Activated naive CD8-positive, alpha-beta T cell treated with anti-CD3 and anti-CD28 coated beads, Interleukin-2, amount 10 ng/mL, durations not matched to agents 7 days and 5 days (primary cell): ENCODE data around the gene LRRC23. TPM values are rescaled to one million over a fixed set of nuclear protein-coding genes. Genes with fewer than 3 reads are reported as not detected.

Experiments used
- ATAC-seq: fragments of 150-1000 bp; cut with Tn5 transposase; one replicate; pipeline ENCODE4 v1.10.0; 2021; ENCODE audit warnings: low read depth, moderate library complexity
- POLR2A ChIA-PET: fragments of 350-600 bp; sonication (Branson Sonifier 250); formaldehyde crosslinking; loops from one replicate; lab custom pipeline; 2021; ENCODE audit warnings: antibody characterized with exemption; lab: Charles Lee
- DNase-seq: peaks from one replicate; pipeline ENCODE4 v3.0.0; 2021
- H3K27ac Mint-ChIP-seq: one replicate; pipeline ENCODE4 v1.8.0; 2022; ENCODE audit warnings: mild to moderate bottlenecking, mixed read lengths
- H3K27me3 Mint-ChIP-seq: one replicate; pipeline ENCODE4 v1.8.0; 2022; ENCODE audit warnings: mild to moderate bottlenecking, moderate library complexity, mixed read lengths
- H3K36me3 Mint-ChIP-seq: one replicate; pipeline ENCODE4 v1.8.0; 2021; ENCODE audit warnings: mild to moderate bottlenecking, mixed read lengths
- H3K4me1 Mint-ChIP-seq: one replicate; pipeline ENCODE4 v1.8.0; 2021; ENCODE audit warnings: mixed read lengths
- H3K4me3 Mint-ChIP-seq: one replicate; pipeline ENCODE4 v1.8.0; 2022; ENCODE audit warnings: mild to moderate bottlenecking, moderate library complexity, mixed read lengths
- H3K9me3 Mint-ChIP-seq: one replicate; pipeline ENCODE4 v1.8.0; 2021; ENCODE audit warnings: mixed read lengths
- total RNA-seq, 2 experiments: library from RNA; stranded (reverse); gene quantifications; one replicate each; pipeline ENCODE4 v1.2.3, GENCODE V29; 2021

Gene LRRC23
- total RNA-seq, 2 experiments from 2014 or later: 8.1 to 8.3 TPM

DNA sequence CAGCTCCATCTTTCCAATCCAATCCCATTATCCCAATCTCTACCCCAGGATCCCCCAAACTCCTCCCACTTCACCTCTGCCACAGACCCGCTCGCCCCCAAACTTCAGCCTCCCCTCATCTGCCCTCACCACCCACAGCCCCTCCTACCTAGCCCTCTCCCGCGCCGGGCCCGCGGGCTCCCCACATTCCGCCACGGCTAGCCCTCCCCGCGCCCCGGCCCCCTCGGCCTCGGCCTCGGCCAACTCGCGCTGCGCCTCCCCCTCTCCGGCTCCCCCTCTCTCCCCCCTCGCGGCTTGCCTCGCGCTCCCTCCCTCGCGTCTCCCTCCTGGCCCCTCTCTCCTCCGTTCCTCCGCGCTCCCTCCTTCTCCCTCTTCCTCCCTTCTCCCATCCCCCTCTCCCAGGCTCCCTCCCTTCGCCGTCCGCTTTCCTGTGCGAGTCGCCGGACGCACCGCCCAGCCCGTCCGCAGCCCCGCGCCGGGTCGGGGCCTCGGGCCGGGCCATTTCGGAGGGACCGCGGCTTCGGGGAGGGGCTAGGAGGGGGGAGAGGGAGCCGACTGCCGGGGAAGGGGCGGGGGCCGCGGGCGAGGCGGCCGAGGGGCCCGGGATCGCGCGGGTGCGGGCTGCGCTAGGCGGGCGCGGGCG is 22.9 kb downstream of the LRRC23 start, which contains the start of gene ATN1:
Gene ATN1 (plus strand): TSS at position 581 of the 643 bp plus-strand sequence. CDS start 6,043 bp downstream, outside the sequence.
- ATAC-seq (peak; percentile 23), DNase-seq (peak; percentile 68)
- Mint-ChIP-seq H3K27me3 (no peaks in the 10 kb centered on the region), H3K36me3 (peaks cover 5% of the 10 kb centered on the region), H3K4me3 (peak within 1 kb of the TSS; percentile 82), H3K27ac (peak within 1 kb of the TSS; percentile 80), H3K4me1 (peaks cover 47% of the 10 kb centered on the region), H3K9me3 (no peaks in the 10 kb centered on the region)
- POLR2A ChIA-PET: interaction anchor here (1.0 to 6.7 kb wide), 6 partner anchors 10 to 37 kb away, joined by 3 to 64 read pairs (median 10); partner anchors contain the start of genes C12orf57 and RNU7-1

DNA sequence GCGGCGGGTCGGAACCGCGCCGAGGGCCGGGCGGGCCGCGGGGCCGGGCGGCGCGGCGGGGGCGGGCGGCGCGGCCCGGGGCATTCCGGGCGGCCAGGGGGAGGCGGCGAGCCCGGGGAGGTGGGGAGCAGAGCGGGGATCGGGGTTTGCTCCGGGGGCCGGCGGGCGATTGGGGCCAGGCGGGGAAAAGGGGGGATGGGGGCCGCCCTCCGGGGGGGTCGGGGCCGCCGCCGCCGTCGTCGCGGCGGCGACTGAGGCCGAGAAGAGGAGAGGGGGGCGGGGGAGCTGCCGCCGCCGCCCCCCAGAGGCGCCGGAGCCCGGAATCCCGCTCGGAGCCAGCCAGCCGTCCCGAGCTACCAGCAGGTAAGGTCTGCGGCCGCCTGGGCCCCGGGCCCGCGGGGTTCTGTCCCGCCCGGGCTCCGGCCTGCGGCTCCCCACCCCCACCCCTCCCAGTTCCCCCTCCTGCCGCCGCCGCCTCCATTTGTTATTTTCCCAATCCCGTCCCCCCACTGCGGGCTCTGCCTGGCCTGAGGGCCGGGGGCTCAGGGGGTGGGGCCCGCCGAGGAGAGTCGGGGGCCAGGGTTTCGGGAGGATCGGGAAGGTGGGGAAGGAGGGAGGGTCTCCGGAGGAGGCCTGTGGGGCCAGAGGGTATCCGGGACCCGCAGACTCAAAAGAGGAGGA is 23.5 kb downstream of the LRRC23 start:
- DNase-seq: no peak

DNA sequence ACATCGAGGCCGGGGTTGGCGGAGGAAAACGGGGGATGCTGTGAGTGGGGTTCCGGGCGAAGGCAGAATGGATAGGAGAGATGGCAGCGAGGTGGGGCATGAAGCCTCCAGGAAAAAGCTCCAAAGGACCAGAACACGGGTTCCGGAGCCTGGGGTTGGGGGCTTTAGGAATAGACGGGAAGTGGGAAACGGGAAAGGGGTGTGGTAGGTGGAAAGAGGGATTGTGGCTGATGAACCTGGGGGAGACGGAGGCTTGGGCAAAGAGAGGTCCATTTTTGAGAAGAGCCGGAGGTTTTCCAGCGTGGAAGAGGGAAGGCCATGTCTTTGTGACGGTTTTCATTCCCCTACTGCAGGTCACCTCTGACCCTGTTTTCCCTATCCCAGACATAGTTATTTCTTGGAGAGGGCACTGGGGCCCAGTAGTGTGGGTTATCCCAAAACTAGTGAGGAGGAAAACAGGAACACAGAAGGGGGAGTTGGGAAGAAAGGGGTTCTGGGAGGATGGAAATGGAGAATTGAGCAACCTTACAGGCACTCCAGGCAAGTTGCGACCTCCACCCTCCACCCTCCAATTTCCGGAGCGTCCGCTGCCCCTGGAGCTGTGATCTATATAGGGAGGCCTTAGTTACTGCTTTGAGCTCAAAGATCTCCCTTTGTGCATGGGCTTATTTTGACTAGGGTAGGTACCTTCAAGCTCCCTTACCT is 24.2 kb downstream of the LRRC23 start:
- no peaks in the 10 kb centered on the region for H3K9me3 Mint-ChIP-seq
- peaks cover 3% of the 10 kb centered on the region for H3K36me3 Mint-ChIP-seq
- peaks cover 54% of the 10 kb centered on the region for H3K4me1 Mint-ChIP-seq
- POLR2A ChIA-PET: interaction anchor here (0.8 to 6.7 kb wide), 6 partner anchors 8 to 61 kb away, joined by 3 to 64 read pairs (median 6); partner anchors contain the start of genes C12orf57, RNU7-1 and SPSB2
- ATAC-seq (no peak), DNase-seq (no peak)
- no peaks in the 10 kb centered on the region for H3K27me3 Mint-ChIP-seq
- H3K4me3 Mint-ChIP-seq: peak overlapping the region; percentile 82
- H3K27ac Mint-ChIP-seq: peak overlapping the region; percentile 80

More for the DNA sequence above, 23.5 kb downstream of the LRRC23 start:
- peak overlapping the region; percentile 80 for H3K27ac Mint-ChIP-seq
- H3K27me3 Mint-ChIP-seq: no peaks in the 10 kb centered on the region
- H3K9me3 Mint-ChIP-seq: no peaks in the 10 kb centered on the region
- POLR2A ChIA-PET: interaction anchor here (1.2 to 6.7 kb wide), 4 partner anchors 9 to 55 kb away, joined by 5 to 64 read pairs (median 12); partner anchors contain the start of genes C12orf57, RNU7-1 and SPSB2
- peak overlapping the region; percentile 82 for H3K4me3 Mint-ChIP-seq
- H3K36me3 Mint-ChIP-seq: no peaks in the 10 kb centered on the region
- H3K4me1 Mint-ChIP-seq: peaks cover 48% of the 10 kb centered on the region
- ATAC-seq: no peak

DNA sequence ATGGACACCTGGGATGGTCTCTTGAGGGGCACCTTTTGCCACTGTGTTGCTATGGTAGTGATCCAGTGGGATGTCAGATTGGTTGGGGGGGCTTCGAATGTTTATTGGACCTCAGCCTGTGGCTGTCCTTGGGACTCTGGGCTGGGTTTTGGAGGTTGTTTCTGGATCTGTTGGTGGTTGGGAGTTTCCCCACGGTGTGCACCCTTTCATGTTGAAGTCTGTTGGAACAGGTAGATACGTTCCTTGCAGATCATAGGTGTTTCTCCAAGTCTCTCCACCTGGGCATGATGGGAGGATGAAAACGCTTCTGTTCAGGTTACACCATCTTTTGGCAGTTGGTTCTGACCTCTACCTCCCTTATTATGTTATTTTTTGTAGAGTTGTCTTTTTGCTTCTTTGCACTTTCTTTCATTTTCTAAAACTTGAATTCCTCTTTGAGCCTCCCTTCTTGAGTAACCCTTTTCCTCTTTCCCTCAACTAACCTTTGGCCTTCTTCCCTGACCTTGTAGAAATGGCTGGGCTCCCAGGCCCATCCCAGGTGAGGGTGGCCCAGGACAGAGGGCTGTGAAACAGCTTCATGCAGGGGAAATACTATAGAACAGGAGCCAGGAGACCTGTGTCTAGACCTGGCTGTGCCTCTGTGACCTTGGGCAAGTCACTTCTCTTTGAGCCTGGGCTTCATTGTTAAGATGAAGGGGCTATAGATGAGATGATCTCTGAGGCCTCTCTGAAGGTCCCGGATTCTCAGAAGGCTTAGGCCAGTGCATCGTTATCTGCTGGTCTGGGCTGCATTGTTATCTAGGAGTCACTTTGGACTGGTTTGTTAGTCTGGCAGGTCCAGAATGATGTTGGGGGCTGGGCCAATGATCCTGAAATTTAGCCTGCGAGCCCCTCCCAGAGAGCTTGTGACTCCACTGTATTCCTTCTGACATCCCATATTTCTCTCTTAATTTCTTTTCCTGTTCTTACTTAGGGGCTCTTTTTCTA is 25.1 kb downstream of the LRRC23 start:
- Mint-ChIP-seq H3K9me3 (no peaks in the 10 kb centered on the region), H3K36me3 (peaks cover 6% of the 10 kb centered on the region), H3K4me3 (peak overlapping the region; percentile 82), H3K27me3 (no peaks in the 10 kb centered on the region), H3K27ac (peak overlapping the region; percentile 72), H3K4me1 (peaks cover 52% of the 10 kb centered on the region)
- POLR2A ChIA-PET: interaction anchor here (0.6 to 6.7 kb wide), 6 partner anchors 7 to 62 kb away, joined by 3 to 64 read pairs (median 6); partner anchors contain the start of genes C12orf57 and RNU7-1
- ATAC-seq (no peak), DNase-seq (no peak)

DNA sequence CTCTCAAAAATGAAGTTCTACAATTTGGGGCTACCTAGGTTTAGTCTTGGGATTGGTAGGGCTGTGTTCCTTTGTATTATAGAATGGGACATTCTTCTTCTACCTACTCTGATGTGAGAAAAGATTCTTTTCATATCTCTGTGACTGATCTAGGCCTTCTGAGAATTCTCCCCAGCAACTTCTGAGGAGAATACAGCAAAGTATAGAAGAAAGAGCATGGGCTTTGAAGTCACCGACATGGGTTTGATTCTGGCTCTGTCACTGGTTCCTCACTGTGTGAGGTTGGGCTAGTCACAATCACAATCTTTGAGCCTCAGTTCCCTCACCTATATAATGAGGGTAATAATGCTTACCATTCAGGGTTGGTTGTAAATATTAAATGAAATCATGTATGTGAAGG is 28.1 kb downstream of the LRRC23 start:
- peaks cover 16% of the 10 kb centered on the region for H3K36me3 Mint-ChIP-seq
- H3K4me3 Mint-ChIP-seq: peak overlapping the region; percentile 45
- ATAC-seq: peak; percentile 20

DNA sequence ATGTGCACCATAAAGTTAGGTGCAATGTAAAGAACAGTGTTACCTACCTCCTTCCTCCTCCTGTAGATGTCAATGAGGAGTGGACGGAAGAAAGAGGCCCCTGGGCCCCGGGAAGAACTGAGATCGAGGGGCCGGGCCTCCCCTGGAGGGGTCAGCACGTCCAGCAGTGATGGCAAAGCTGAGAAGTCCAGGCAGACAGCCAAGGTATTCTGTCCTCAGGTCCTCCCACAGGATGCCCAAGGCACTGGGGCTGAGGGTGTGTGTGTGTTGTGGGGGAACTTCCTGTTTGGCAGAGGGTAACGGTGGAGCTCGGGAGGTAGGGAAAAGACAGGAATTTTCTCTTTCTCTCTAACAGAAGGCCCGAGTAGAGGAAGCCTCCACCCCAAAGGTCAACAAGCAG is 29.5 kb downstream of the LRRC23 start:
- H3K27me3 Mint-ChIP-seq: no peaks in the 10 kb centered on the region

More for the DNA sequence above, 28.1 kb downstream of the LRRC23 start:
- Mint-ChIP-seq H3K27me3 (no peaks in the 10 kb centered on the region), H3K27ac (peak overlapping the region; percentile 80), H3K4me1 (peaks cover 60% of the 10 kb centered on the region), H3K9me3 (no peaks in the 10 kb centered on the region)
- DNase-seq: no peak
- POLR2A ChIA-PET: interaction anchor here (1.2 to 1.6 kb wide), 3 partner anchors 11 to 31 kb away, joined by 3 to 10 read pairs (median 4); partner anchors contain the start of genes C12orf57 and RNU7-1

DNA sequence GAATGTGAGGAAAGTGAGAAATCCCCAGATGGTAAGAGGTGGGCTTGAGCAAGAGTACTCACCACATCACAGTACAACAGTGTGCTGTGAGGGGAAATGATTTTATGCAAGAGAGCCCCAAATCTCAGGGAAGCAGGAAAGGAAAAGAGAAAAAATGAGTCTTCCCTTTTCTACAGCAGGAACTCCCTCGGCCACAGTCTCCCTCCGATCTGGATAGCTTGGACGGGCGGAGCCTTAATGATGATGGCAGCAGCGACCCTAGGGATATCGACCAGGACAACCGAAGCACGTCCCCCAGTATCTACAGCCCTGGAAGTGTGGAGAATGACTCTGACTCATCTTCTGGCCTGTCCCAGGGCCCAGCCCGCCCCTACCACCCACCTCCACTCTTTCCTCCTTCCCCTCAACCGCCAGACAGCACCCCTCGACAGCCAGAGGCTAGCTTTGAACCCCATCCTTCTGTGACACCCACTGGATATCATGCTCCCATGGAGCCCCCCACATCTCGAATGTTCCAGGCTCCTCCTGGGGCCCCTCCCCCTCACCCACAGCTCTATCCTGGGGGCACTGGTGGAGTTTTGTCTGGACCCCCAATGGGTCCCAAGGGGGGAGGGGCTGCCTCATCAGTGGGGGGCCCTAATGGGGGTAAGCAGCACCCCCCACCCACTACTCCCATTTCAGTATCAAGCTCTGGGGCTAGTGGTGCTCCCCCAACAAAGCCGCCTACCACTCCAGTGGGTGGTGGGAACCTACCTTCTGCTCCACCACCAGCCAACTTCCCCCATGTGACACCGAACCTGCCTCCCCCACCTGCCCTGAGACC is 31.0 kb downstream of the LRRC23 start:
- H3K4me1 Mint-ChIP-seq: peaks cover 49% of the 10 kb centered on the region
- POLR2A ChIA-PET: interaction anchor here (1.0 to 21.6 kb wide), 5 partner anchors 9 to 173 kb away, joined by 4 to 1055 read pairs (median 27); partner anchors contain the start of genes C12orf57, RNU7-1 and TPI1
- no peaks in the 10 kb centered on the region for H3K27me3 Mint-ChIP-seq
- H3K9me3 Mint-ChIP-seq: no peaks in the 10 kb centered on the region
- no peak for ATAC-seq
- H3K27ac Mint-ChIP-seq: peak overlapping the region; percentile 99
- peaks cover 19% of the 10 kb centered on the region for H3K36me3 Mint-ChIP-seq
- no peak for DNase-seq
- peak overlapping the region; percentile 95 for H3K4me3 Mint-ChIP-seq

More for the DNA sequence above, 29.5 kb downstream of the LRRC23 start:
- Mint-ChIP-seq H3K9me3 (no peaks in the 10 kb centered on the region), H3K36me3 (peaks cover 17% of the 10 kb centered on the region), H3K27ac (peak overlapping the region; percentile 99), H3K4me1 (peaks cover 58% of the 10 kb centered on the region), H3K4me3 (no peak overlapping the region)
- POLR2A ChIA-PET: interaction anchor here (1.0 to 21.6 kb wide), 4 partner anchors 10 to 67 kb away, joined by 4 to 1055 read pairs (median 10); partner anchors contain the start of genes C12orf57, ENO2, RNU7-1 and TPI1
- no peak for ATAC-seq
- DNase-seq: no peak

DNA sequence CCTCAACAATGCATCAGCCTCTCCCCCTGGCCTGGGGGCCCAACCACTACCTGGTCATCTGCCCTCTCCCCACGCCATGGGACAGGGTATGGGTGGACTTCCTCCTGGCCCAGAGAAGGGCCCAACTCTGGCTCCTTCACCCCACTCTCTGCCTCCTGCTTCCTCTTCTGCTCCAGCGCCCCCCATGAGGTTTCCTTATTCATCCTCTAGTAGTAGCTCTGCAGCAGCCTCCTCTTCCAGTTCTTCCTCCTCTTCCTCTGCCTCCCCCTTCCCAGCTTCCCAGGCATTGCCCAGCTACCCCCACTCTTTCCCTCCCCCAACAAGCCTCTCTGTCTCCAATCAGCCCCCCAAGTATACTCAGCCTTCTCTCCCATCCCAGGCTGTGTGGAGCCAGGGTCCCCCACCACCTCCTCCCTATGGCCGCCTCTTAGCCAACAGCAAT is 31.6 kb downstream of the LRRC23 start:
- peak overlapping the region; percentile 95 for H3K4me3 Mint-ChIP-seq
- H3K27me3 Mint-ChIP-seq: no peaks in the 10 kb centered on the region
- POLR2A ChIA-PET: interaction anchor here (0.7 to 21.6 kb wide), 10 partner anchors 8 to 172 kb away, joined by 3 to 1055 read pairs (median 19); partner anchors contain the start of genes ATN1, C12orf57, CDCA3 and RNU7-1
- H3K4me1 Mint-ChIP-seq: peaks cover 45% of the 10 kb centered on the region
- peak overlapping the region; percentile 99 for H3K27ac Mint-ChIP-seq
- ATAC-seq (no peak), DNase-seq (no peak)
- H3K36me3 Mint-ChIP-seq: peaks cover 19% of the 10 kb centered on the region
- no peaks in the 10 kb centered on the region for H3K9me3 Mint-ChIP-seq

DNA sequence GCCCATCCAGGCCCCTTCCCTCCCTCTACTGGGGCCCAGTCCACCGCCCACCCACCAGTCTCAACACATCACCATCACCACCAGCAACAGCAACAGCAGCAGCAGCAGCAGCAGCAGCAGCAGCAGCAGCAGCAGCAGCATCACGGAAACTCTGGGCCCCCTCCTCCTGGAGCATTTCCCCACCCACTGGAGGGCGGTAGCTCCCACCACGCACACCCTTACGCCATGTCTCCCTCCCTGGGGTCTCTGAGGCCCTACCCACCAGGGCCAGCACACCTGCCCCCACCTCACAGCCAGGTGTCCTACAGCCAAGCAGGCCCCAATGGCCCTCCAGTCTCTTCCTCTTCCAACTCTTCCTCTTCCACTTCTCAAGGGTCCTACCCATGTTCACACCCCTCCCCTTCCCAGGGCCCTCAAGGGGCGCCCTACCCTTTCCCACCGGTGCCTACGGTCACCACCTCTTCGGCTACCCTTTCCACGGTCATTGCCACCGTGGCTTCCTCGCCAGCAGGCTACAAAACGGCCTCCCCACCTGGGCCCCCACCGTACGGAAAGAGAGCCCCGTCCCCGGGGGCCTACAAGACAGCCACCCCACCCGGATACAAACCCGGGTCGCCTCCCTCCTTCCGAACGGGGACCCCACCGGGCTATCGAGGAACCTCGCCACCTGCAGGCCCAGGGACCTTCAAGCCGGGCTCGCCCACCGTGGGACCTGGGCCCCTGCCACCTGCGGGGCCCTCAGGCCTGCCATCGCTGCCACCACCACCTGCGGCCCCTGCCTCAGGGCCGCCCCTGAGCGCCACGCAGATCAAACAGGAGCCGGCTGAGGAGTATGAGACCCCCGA is 32.2 kb downstream of the LRRC23 start:
- POLR2A ChIA-PET: interaction anchor here (0.6 to 21.6 kb wide), 17 partner anchors 8 to 251 kb away, joined by 3 to 1055 read pairs (median 13); partner anchors contain the start of genes ATN1, C1RL, CDCA3 and COPS7A
- peak overlapping the region; percentile 95 for H3K4me3 Mint-ChIP-seq
- H3K4me1 Mint-ChIP-seq: peaks cover 45% of the 10 kb centered on the region
- no peaks in the 10 kb centered on the region for H3K27me3 Mint-ChIP-seq
- peak overlapping the region; percentile 99 for H3K27ac Mint-ChIP-seq
- peaks cover 19% of the 10 kb centered on the region for H3K36me3 Mint-ChIP-seq
- no peaks in the 10 kb centered on the region for H3K9me3 Mint-ChIP-seq
- DNase-seq (peak; percentile 67), ATAC-seq (peak; percentile 32)
